Measurements from ENCODE around the gene ENKD1.

Gene ENKD1

DNA sequence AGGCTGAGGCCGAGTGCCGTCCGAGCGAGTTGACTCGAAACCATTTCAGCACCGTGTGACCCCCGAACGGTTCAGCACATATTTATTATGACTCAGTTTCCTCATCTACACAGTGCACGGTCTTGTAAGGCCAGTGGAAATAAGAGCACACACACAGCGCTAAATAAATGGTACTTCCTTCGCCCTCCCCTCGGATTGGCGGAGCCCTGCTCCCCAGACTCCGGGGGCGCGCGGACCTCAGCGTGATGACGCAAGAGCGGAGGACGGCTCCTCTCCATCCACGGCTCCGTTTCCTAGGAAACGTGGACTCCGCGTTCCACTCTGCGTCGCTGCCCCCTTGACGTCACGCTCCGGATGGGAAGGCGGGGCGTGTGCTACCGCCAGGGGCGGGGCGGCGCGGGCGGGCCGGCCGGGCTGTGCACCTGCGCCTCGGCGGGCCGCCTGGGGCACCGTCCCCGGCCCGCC, 6.0 kb downstream of the ENKD1 start, which contains the start of gene PARD6A:
TSS of gene PARD6A (plus strand) at position 397 of the 465 bp plus-strand sequence. CDS start 79 bp downstream, outside the sequence.
- TF ChIP-seq TOX (CRISPR knock-in tag; IDR thresholded peaks at IDR 0.05; ENCODE audit: borderline replicate concordance) (no peak), ZNF8 (CRISPR knock-in tag; IDR thresholded peaks at IDR 0.05) (no peak), ZFP30 (CRISPR knock-in tag; IDR thresholded peaks at IDR 0.05) (no peak), ZNF70 (CRISPR knock-in tag; IDR thresholded peaks at IDR 0.05) (no peak), OSR1 (CRISPR knock-in tag; IDR thresholded peaks at IDR 0.05) (no peak), CSDC2 (CRISPR knock-in tag; IDR thresholded peaks at IDR 0.05) (no peak), ARNTL (CRISPR knock-in tag; IDR thresholded peaks at IDR 0.05; ENCODE audit: borderline replicate concordance, low read depth) (no peak), ZC3H10 (CRISPR knock-in tag; IDR thresholded peaks at IDR 0.05) (no peak), ISL1 (CRISPR knock-in tag; IDR thresholded peaks at IDR 0.05) (no peak), ESRRG (CRISPR knock-in tag; IDR thresholded peaks at IDR 0.05) (no peak), SNAI2 (CRISPR knock-in tag; IDR thresholded peaks at IDR 0.05) (no peak; the same call in 1 of the 2 replicates), TCF4 (CRISPR knock-in tag; IDR thresholded peaks at IDR 0.05; ENCODE audit: borderline replicate concordance) (no peak), ZFP3 (CRISPR knock-in tag; IDR thresholded peaks at IDR 0.05) (no peak), BACH2 (CRISPR knock-in tag; IDR thresholded peaks at IDR 0.05; ENCODE audit: borderline replicate concordance) (no peak), GLIS3 (CRISPR knock-in tag; IDR thresholded peaks at IDR 0.05) (no peak)
- TF ChIP-seq, protein P1, sequence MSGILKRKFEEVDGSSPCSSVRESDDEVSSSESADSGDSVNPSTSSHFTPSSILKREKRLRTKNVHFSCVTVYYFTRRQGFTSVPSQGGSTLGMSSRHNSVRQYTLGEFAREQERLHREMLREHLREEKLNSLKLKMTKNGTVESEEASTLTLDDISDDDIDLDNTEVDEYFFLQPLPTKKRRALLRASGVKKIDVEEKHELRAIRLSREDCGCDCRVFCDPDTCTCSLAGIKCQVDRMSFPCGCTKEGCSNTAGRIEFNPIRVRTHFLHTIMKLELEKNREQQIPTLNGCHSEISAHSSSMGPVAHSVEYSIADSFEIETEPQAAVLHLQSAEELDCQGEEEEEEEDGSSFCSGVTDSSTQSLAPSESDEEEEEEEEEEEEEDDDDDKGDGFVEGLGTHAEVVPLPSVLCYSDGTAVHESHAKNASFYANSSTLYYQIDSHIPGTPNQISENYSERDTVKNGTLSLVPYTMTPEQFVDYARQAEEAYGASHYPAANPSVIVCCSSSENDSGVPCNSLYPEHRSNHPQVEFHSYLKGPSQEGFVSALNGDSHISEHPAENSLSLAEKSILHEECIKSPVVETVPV (CRISPR knock-in tag; IDR thresholded peaks at IDR 0.05) = no peak
- TF ChIP-seq, protein P2, sequence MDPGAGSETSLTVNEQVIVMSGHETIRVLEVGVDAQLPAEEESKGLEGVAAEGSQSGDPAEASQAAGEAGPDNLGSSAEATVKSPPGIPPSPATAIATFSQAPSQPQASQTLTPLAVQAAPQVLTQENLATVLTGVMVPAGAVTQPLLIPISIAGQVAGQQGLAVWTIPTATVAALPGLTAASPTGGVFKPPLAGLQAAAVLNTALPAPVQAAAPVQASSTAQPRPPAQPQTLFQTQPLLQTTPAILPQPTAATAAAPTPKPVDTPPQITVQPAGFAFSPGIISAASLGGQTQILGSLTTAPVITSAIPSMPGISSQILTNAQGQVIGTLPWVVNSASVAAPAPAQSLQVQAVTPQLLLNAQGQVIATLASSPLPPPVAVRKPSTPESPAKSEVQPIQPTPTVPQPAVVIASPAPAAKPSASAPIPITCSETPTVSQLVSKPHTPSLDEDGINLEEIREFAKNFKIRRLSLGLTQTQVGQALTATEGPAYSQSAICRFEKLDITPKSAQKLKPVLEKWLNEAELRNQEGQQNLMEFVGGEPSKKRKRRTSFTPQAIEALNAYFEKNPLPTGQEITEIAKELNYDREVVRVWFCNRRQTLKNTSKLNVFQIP (CRISPR knock-in tag; IDR thresholded peaks at IDR 0.05; ENCODE audit: borderline replicate concordance, low read depth) = no peak
- ATAC-seq = peak; percentile 82

DNA sequence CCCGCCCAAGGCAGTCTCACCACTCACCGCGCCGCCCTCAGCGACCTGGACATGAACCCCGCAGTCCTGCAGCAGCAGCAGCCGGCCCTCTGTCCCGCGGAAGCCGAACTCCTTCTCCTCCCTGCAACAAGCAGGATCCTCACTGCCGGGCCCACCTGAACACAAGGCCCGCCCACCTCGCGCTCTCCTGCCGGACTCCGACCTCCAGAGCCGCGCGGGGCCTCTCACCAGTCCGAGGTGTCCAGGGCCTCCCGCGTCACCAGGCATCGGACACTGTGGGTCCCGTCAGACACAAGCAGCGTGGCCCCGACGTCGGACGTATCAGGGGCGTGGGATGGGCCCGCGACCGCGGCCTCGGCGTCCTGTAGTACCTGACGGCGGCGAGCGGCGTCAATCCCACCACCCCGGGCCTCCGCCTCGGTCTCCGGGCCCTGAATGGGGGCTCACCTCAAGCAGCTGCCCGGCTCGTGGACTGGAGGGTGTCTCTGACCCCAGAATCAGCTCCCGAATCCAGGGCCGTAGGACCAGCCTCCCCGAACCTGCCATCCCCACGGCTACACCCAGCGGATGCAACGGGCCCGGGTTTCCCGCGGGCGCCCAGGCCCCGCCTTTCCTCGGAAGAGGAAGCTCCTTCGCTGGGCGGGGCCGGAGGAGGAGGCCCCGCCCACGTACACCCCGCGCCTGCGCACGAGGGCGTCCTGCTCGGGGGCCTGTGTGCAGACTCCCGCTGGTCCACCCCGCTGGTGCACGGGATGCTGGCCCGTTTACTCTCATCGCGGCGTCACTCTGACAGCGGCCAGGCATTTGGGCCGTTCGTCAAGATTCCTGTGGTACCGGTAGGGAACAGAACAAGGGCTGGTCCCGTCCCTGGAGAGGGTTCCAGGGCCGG, 6.6 kb downstream of the ENKD1 start, which contains the start of gene ACD:
TSS of gene ACD (minus strand) at position 586 of the 889 bp plus-strand sequence. CDS start at position 546, 40 bp downstream.
- peak; percentile 77 for ATAC-seq
- TF ChIP-seq, protein P1 (CRISPR knock-in tag; IDR thresholded peaks at IDR 0.05) = no peak
- TF ChIP-seq, protein P3, sequence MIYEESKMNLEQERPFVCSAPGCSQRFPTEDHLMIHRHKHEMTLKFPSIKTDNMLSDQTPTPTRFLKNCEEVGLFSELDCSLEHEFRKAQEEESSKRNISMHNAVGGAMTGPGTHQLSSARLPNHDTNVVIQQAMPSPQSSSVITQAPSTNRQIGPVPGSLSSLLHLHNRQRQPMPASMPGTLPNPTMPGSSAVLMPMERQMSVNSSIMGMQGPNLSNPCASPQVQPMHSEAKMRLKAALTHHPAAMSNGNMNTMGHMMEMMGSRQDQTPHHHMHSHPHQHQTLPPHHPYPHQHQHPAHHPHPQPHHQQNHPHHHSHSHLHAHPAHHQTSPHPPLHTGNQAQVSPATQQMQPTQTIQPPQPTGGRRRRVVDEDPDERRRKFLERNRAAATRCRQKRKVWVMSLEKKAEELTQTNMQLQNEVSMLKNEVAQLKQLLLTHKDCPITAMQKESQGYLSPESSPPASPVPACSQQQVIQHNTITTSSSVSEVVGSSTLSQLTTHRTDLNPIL (CRISPR knock-in tag; IDR thresholded peaks at IDR 0.05; ENCODE audit: low read depth) = no peak
- TF ChIP-seq ARNTL (CRISPR knock-in tag; IDR thresholded peaks at IDR 0.05; ENCODE audit: borderline replicate concordance, low read depth) (no peak), ZNF8 (CRISPR knock-in tag; IDR thresholded peaks at IDR 0.05) (no peak), ISL1 (CRISPR knock-in tag; IDR thresholded peaks at IDR 0.05) (no peak), GLIS3 (CRISPR knock-in tag; IDR thresholded peaks at IDR 0.05) (no peak), CSDC2 (CRISPR knock-in tag; IDR thresholded peaks at IDR 0.05) (no peak), TCF4 (CRISPR knock-in tag; IDR thresholded peaks at IDR 0.05; ENCODE audit: borderline replicate concordance) (no peak), OSR1 (CRISPR knock-in tag; IDR thresholded peaks at IDR 0.05) (no peak), ZFP30 (CRISPR knock-in tag; IDR thresholded peaks at IDR 0.05) (no peak), PPARA (CRISPR knock-in tag; IDR thresholded peaks at IDR 0.05; ENCODE audit: borderline replicate concordance) (no peak), BACH2 (CRISPR knock-in tag; IDR thresholded peaks at IDR 0.05; ENCODE audit: borderline replicate concordance) (no peak), ZC3H10 (CRISPR knock-in tag; IDR thresholded peaks at IDR 0.05) (no peak), TOX (CRISPR knock-in tag; IDR thresholded peaks at IDR 0.05; ENCODE audit: borderline replicate concordance) (no peak), SNAI2 (CRISPR knock-in tag; IDR thresholded peaks at IDR 0.05) (no peak), ESRRG (CRISPR knock-in tag; IDR thresholded peaks at IDR 0.05) (no peak)
- TF ChIP-seq, protein P4, sequence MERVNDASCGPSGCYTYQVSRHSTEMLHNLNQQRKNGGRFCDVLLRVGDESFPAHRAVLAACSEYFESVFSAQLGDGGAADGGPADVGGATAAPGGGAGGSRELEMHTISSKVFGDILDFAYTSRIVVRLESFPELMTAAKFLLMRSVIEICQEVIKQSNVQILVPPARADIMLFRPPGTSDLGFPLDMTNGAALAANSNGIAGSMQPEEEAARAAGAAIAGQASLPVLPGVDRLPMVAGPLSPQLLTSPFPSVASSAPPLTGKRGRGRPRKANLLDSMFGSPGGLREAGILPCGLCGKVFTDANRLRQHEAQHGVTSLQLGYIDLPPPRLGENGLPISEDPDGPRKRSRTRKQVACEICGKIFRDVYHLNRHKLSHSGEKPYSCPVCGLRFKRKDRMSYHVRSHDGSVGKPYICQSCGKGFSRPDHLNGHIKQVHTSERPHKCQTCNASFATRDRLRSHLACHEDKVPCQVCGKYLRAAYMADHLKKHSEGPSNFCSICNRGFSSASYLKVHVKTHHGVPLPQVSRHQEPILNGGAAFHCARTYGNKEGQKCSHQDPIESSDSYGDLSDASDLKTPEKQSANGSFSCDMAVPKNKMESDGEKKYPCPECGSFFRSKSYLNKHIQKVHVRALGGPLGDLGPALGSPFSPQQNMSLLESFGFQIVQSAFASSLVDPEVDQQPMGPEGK (CRISPR knock-in tag; IDR thresholded peaks at IDR 0.05; ENCODE audit: borderline replicate concordance) = no peak
- TF ChIP-seq, protein P5, sequence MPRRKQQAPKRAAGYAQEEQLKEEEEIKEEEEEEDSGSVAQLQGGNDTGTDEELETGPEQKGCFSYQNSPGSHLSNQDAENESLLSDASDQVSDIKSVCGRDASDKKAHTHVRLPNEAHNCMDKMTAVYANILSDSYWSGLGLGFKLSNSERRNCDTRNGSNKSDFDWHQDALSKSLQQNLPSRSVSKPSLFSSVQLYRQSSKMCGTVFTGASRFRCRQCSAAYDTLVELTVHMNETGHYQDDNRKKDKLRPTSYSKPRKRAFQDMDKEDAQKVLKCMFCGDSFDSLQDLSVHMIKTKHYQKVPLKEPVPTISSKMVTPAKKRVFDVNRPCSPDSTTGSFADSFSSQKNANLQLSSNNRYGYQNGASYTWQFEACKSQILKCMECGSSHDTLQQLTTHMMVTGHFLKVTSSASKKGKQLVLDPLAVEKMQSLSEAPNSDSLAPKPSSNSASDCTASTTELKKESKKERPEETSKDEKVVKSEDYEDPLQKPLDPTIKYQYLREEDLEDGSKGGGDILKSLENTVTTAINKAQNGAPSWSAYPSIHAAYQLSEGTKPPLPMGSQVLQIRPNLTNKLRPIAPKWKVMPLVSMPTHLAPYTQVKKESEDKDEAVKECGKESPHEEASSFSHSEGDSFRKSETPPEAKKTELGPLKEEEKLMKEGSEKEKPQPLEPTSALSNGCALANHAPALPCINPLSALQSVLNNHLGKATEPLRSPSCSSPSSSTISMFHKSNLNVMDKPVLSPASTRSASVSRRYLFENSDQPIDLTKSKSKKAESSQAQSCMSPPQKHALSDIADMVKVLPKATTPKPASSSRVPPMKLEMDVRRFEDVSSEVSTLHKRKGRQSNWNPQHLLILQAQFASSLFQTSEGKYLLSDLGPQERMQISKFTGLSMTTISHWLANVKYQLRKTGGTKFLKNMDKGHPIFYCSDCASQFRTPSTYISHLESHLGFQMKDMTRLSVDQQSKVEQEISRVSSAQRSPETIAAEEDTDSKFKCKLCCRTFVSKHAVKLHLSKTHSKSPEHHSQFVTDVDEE (CRISPR knock-in tag; IDR thresholded peaks at IDR 0.05) = no peak

Data from SK-N-SH treated with all-trans-retinoic acid at 6 μM for 48 hours (cell line).